Ovary (tissue), 9 donors: ENCODE results near the gene RSL1D1. TPM values are rescaled to one million over a fixed set of nuclear protein-coding genes. Genes with fewer than 3 reads are reported as not detected.

Source experiments
- DNase-seq, 5 donors: peaks; one replicate each; pipeline ENCODE4 v3.0.0-alpha.2; 2019 to 2020
- H3K27ac ChIP-seq, 2 donors: fragments of 200-600 bp; one replicate each; pipeline versions ENCODE4 v1.5.1 to v1.8.0; 2019 to 2022
- H3K27me3 ChIP-seq: fragments of 200-600 bp; one replicate; pipeline ENCODE4 v1.8.0; 2022
- H3K36me3 ChIP-seq: fragments of 200-600 bp; sonication (generic); one replicate; pipeline ENCODE4 v1.5.1; 2019
- H3K4me1 ChIP-seq: one replicate; pipeline ENCODE4 v1.8.1; 2013; ENCODE audit warnings: mild to moderate bottlenecking, moderate library complexity; ENCODE audit not compliant: insufficient read depth
- H3K4me3 ChIP-seq: fragments of 200-600 bp; sonication (generic); one replicate; pipeline ENCODE4 v1.5.1; 2017
- H3K9me3 ChIP-seq, 2 donors: fragments of 200-600 bp in 1 of 2; sonication (generic) in 1 of 2; one replicate each; pipeline versions ENCODE4 v1.5.1 to v1.8.1; 2013 to 2019; ENCODE audit warnings: mild to moderate bottlenecking in 1 of 2, moderate library complexity in 1 of 2
- EP300 ChIP-seq: sonication (generic); formaldehyde crosslinking; IDR thresholded peaks from one replicate; pipeline ENCODE4 v1.6.1; 2017; ENCODE audit warnings: antibody characterized with exemption
- POLR2A ChIP-seq: fragments of 450-650 bp; IDR thresholded peaks from one replicate; pipeline ENCODE4 v1.6.1; 2017; ENCODE audit warnings: antibody characterized with exemption, mild to moderate bottlenecking, moderate library complexity
- WGBS, 3 donors: extraction: QIAGEN DNeasy Blood & Tissue Kit in 1 of 3; methylation state at CpG; one replicate each; pipeline versions ENCODE4 v1.1.5 to v1.1.7; 2013 to 2017; 5-methylcytosine and 5-hydroxymethylcytosine counted together
- intact Hi-C, 4 donors: fragments of 100-400 bp; cut with DNase I; formaldehyde crosslinking; loops; one replicate each; pipeline versions ENCODE4 v1.11.0 to v1.15.1; 2022 to 2023
- polyA plus RNA-seq, 2 donors: library from polyadenylated mRNA; stranded (reverse); fragments of 200-250 nt in 1 of 2; fragments of 350-450 nt in 1 of 2; fragmentation: Illumina TruSeq in 1 of 2; extraction: RNeasy Lipid Tissue Mini Kit (QIAGEN cat#74804) in 1 of 2; gene quantifications; one replicate each; pipeline ENCODE4 v1.2.3, GENCODE V29; 2013 to 2014
- total RNA-seq, 7 donors: library from RNA; depleted of rRNA in 2 of 7; stranded (reverse); fragments of >200 nt in 2 of 7; fragmentation: NEBNext Ultra II Directional in 3 of 7; extraction: Animal tissue kit (Norgen Biotek cat#: 25700) in 3 of 7; gene quantifications; one replicate each; pipeline versions ENCODE4 v1.1.0 to v1.2.4, GENCODE V29; 2016 to 2023
- TF ChIP-seq, protein P1 (sequence below), 3 donors: fragments of 450-650 bp in 2 of 3; fragments of 200-600 bp in 1 of 3; IDR thresholded peaks; one replicate each; pipeline versions ENCODE4 v1.5.1 to v1.8.0; 2016 to 2022; ENCODE audit warnings: antibody characterized with exemption in 3 of 3, mild to moderate bottlenecking in 1 of 3
- donor health status: DM: no; HTN: no; CAD: no; lungs with moderate emphysema.
- donor health status: DM: no; HTN: no; CAD: no.
- donor health status: Bipolar disorder and iron deficiency.
- donor health status: DM: yes; HTN: yes; CAD: no.
- donor health status: DM: no; HTN: no; CAD: no.
- donor health status: DM: yes; HTN: yes; CAD: no.

RSL1D1 gene
- total and polyA plus RNA-seq, 9 donors, result 168 to 406 (median 281) TPM

- Histone ChIP-seq H3K4me3 (no peak overlapping the region), H3K27me3 (no peaks in the 10 kb centered on the region), H3K27ac (no peak overlapping the region), H3K9me3 (no peaks in the 10 kb centered on the region), H3K4me1 (no peaks in the 10 kb centered on the region), H3K36me3 (no peaks in the 10 kb centered on the region)
- 86 to 90% (median 90%) methylated on average over 5 of the region's 5 CpGs for WGBS, 3 donors
- no peak for TF ChIP-seq POLR2A
- TF ChIP-seq EP300, result no peak
- TF ChIP-seq, protein P1, sequence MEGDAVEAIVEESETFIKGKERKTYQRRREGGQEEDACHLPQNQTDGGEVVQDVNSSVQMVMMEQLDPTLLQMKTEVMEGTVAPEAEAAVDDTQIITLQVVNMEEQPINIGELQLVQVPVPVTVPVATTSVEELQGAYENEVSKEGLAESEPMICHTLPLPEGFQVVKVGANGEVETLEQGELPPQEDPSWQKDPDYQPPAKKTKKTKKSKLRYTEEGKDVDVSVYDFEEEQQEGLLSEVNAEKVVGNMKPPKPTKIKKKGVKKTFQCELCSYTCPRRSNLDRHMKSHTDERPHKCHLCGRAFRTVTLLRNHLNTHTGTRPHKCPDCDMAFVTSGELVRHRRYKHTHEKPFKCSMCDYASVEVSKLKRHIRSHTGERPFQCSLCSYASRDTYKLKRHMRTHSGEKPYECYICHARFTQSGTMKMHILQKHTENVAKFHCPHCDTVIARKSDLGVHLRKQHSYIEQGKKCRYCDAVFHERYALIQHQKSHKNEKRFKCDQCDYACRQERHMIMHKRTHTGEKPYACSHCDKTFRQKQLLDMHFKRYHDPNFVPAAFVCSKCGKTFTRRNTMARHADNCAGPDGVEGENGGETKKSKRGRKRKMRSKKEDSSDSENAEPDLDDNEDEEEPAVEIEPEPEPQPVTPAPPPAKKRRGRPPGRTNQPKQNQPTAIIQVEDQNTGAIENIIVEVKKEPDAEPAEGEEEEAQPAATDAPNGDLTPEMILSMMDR (IDR thresholded peaks at IDR 0.05), result no peak
- intact Hi-C loops, result no loop called here
- DNase-seq, result no peak
These were observed 7.5 kb downstream of the RSL1D1 start for GRCh38 chr16:11843861-11844260.

DNA sequence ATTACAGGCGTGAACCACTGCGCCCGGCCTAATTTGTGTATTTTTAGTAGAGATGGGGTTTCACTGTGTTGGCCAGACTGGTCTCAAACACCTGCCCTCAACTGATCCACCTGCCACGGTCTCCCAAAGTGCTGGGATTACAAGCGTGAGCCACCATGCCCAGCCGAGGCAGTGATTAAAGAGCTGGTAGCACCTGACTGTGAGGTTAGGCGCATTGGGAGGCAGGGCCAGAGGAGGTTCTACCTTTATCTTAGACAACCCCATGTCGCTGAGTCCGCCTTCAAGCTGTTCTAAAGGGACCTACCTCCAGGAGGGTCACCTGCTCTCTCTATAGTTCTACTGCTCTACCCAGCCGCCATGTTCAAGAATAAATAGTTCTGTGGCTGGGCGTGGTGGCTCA is 8.1 kb downstream of the RSL1D1 start:
- no peak for DNase-seq
- H3K36me3 ChIP-seq, result no peaks in the 10 kb centered on the region
- no peak for TF ChIP-seq EP300
- TF ChIP-seq POLR2A, result no peak
- TF ChIP-seq, protein P1 (IDR thresholded peaks at IDR 0.05), result no peak
- H3K9me3 ChIP-seq, result no peaks in the 10 kb centered on the region
- 92 to 96% (median 94%) methylated on average over 11 of the region's 11 CpGs for WGBS, 3 donors
- no peaks in the 10 kb centered on the region for H3K27me3 ChIP-seq
- H3K27ac ChIP-seq, result no peak overlapping the region
- no peak overlapping the region for H3K4me3 ChIP-seq
- H3K4me1 ChIP-seq, result no peaks in the 10 kb centered on the region
- intact Hi-C loops, result no loop called here

DNA sequence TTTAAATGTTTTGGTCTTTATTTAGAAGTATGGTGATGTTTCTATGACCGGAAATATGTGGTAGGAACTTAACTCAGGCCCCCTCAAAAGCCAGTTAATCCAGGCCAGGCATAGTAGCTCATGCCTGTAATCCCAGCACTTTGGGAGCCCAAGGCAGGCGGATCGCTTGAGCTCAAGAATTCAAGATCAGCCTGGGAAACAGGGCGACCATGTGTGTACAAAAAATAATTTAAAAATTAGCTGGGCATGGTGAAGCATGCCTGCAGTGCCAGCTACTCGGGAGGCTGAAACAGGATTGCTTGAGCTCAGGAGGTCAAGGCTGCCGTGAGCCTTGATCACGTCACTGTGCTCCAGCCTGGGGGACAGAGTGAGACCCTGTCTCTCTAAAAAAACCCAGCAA is 10.3 kb downstream of the RSL1D1 start:
- H3K4me3 ChIP-seq, result no peak overlapping the region
- no peaks in the 10 kb centered on the region for H3K9me3 ChIP-seq
- intact Hi-C loops, result no loop called here
- TF ChIP-seq POLR2A, result no peak
- TF ChIP-seq, protein P1 (IDR thresholded peaks at IDR 0.05), result no peak
- no peak for TF ChIP-seq EP300
- WGBS, 3 donors, result 90 to 93% (median 91%) methylated on average over 7 of the region's 7 CpGs
- no peak overlapping the region for H3K27ac ChIP-seq
- H3K27me3 ChIP-seq, result no peaks in the 10 kb centered on the region
- H3K36me3 ChIP-seq, result no peaks in the 10 kb centered on the region
- DNase-seq, result no peak
- H3K4me1 ChIP-seq, result no peaks in the 10 kb centered on the region

GRCh38 chr16:11836650-11837244 is 14.6 kb downstream of the RSL1D1 start:
- TF ChIP-seq, protein P1 (IDR thresholded peaks at IDR 0.05), result no peak
- TF ChIP-seq POLR2A (no peak), EP300 (no peak)
- intact Hi-C loops, result no loop called here
- Histone ChIP-seq H3K4me1 (no peaks in the 10 kb centered on the region), H3K27ac (no peak overlapping the region), H3K27me3 (no peaks in the 10 kb centered on the region), H3K4me3 (no peak overlapping the region), H3K9me3 (no peaks in the 10 kb centered on the region), H3K36me3 (no peaks in the 10 kb centered on the region)
- DNase-seq, result no peak
- WGBS, 3 donors, result 68 to 79% (median 70%) methylated on average over 7 of the region's 7 CpGs
